AG04450 (cell line): ENCODE data around the gene AIF1. TPM values are rescaled to one million over a fixed set of nuclear protein-coding genes. Genes with fewer than 3 reads are reported as not detected.

Experiments
- CTCF ChIA-PET: fragments of 300-600, 350-600 bp; formaldehyde crosslinking; extraction: SDS; loops from one replicate; lab custom pipeline; 2022; ENCODE audit warnings: antibody characterized with exemption, inconsistent platforms; lab: Charles Lee
- POLR2A ChIA-PET: fragments of 350-600 bp; formaldehyde crosslinking; extraction: SDS; loops from one replicate; lab custom pipeline; 2021; ENCODE audit warnings: antibody characterized with exemption, inconsistent platforms; lab: Yijun Ruan, JAX
- DNase-seq: peaks from one replicate; pipeline ENCODE4 v3.0.0-alpha.2; 2011; ENCODE audit warnings: low read depth, low spot score
- H3K27ac ChIP-seq: one replicate; pipeline ENCODE4 v1.5.1; 2012; ENCODE audit warnings: low read depth, low read length, control low read depth
- H3K27me3 ChIP-seq: one replicate; pipeline ENCODE4 v1.6.0; 2012; ENCODE audit warnings: low read length; ENCODE audit not compliant: control insufficient read depth, insufficient read depth
- H3K4me3 ChIP-seq: 2 replicates; pipeline ENCODE4 v1.5.1; 2011; ENCODE audit warnings: mild to moderate bottlenecking, low read depth, low read length, control low read depth
- H3K9me3 ChIP-seq: 2 replicates; pipeline ENCODE4 v1.5.1; 2012; ENCODE audit warnings: low read length; ENCODE audit not compliant: control insufficient read depth, insufficient read depth
- CTCF ChIP-seq: IDR thresholded peaks from 2 replicates; pipeline ENCODE4 v1.5.1; 2011; ENCODE audit warnings: low read depth, low read length, control low read depth, inconsistent platforms
- polyA minus RNA-seq: library from RNA; depleted of rRNA, polyadenylated mRNA; stranded (reverse); fragments of >200 nt; gene quantifications from 2 replicates; pipeline ENCODE4 v1.2.3, GENCODE V29; 2011; rRNA and poly(A)+ RNA removed
- polyA plus RNA-seq: library from polyadenylated mRNA; depleted of rRNA; stranded (reverse); fragments of >200 nt; gene quantifications from 2 replicates; pipeline ENCODE4 v1.2.3, GENCODE V29; 2011; rRNA removed

AIF1 gene
- not detected in 2 replicates for polyA plus RNA-seq
- polyA minus RNA-seq = not detected in 2 replicates

DNA sequence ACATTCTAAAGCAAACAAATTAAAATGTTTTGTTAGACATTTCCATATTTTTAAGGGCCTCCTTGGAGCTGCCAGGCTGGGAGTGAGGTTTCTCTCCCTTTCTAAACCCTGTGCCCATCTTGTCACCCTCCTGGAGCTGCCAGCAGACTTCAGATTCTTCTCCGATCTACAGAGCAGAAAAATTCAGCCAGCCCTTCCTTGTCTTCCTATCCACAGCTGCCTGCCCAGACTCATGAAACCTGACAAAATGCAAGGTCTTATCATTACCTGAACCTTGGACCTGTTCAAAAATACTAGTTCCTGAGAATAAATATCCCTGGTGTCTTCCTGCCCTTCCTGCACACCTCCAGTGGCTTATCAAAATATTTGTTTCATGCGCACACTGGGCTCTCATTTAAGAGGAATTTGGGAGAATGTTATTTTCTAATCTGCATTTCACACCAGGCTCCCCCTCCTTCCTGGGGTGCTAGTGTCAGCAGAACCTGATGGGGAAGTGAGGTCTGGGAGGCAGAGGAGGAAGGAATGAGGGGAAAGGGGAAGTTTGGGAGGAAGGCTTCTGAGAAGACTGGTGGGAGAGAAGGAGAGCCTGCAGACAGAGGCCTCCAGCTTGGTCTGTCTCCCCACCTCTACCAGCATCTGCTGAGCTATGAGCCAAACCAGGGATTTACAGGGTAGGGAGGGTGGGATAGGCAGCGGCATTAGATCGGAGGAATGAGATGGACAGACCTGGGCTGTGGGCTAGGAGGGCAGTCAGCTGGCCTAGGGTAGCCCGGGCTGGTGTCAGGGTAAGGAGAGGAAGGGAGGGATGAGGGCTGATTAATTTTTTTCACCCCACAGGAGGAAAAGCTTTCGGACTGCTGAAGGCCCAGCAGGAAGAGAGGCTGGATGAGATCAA lies at the start of gene AIF1:
TSS of gene AIF1 (plus strand) at position 551 of the 895 bp plus-strand sequence. CDS start at position 647, 96 bp downstream.
- no peak for TF ChIP-seq CTCF
- ChIA-PET CTCF (interaction anchor here (0.6 to 0.9 kb wide), 2 partner anchors 17 to 132 kb away, joined by 3 to 4 read pairs; no protein-coding TSS in a partner anchor), POLR2A (interaction anchor here (0.6 kb wide), 1 partner anchor 18 kb away, joined by 3 read pairs; no protein-coding TSS in a partner anchor)

GRCh38 chr6:31567531-31568370 lies 47.3 kb upstream of the AIF1 start:
- POLR2A ChIA-PET = no interaction called here

More for the DNA sequence above, at the start of gene AIF1:
- Histone ChIP-seq H3K4me3 (no peak within 1 kb of the TSS), H3K27me3 (peaks cover 6% of the 10 kb centered on the region), H3K27ac (no peak within 1 kb of the TSS), H3K9me3 (no peaks in the 10 kb centered on the region)
- DNase-seq = no peak

GRCh38 chr6:31568537-31568961 lies 46.5 kb upstream of the AIF1 start:
- POLR2A ChIA-PET = no interaction called here
- no peak for DNase-seq

More at GRCh38 chr6:31567531-31568370, 47.3 kb upstream of the AIF1 start:
- no peak for TF ChIP-seq CTCF
- CTCF ChIA-PET = interaction anchor here (0.9 to 2.5 kb wide), 2 partner anchors 8 to 30 kb away, joined by 3 to 10 read pairs; no protein-coding TSS in a partner anchor
- H3K9me3 ChIP-seq = no peaks in the 10 kb centered on the region
- no peak overlapping the region for H3K27ac ChIP-seq
- no peak overlapping the region for H3K4me3 ChIP-seq
- peaks cover 14% of the 10 kb centered on the region for H3K27me3 ChIP-seq
- no peak for DNase-seq

GRCh38 chr6:31569861-31570536 lies 45.0 kb upstream of the AIF1 start:
- CTCF ChIA-PET = interaction anchor here (1.0 to 1.9 kb wide), 2 partner anchors 10 to 28 kb away, joined by 5 to 11 read pairs; no protein-coding TSS in a partner anchor
- DNase-seq = no peak
- POLR2A ChIA-PET = no interaction called here
- no peak for TF ChIP-seq CTCF
- no peaks in the 10 kb centered on the region for H3K9me3 ChIP-seq
- peaks cover 27% of the 10 kb centered on the region for H3K27me3 ChIP-seq
- H3K27ac ChIP-seq = no peak overlapping the region
- H3K4me3 ChIP-seq = no peak overlapping the region

More at GRCh38 chr6:31568537-31568961, 46.5 kb upstream of the AIF1 start:
- CTCF ChIA-PET = interaction anchor here (0.9 to 2.5 kb wide), 2 partner anchors 9 to 30 kb away, joined by 3 to 10 read pairs; no protein-coding TSS in a partner anchor
- no peak overlapping the region for H3K4me3 ChIP-seq
- peaks cover 21% of the 10 kb centered on the region for H3K27me3 ChIP-seq
- no peaks in the 10 kb centered on the region for H3K9me3 ChIP-seq
- no peak overlapping the region for H3K27ac ChIP-seq
- TF ChIP-seq CTCF = no peak
